GM21447 (cell line): ENCODE results near the gene CSGALNACT2.

Experiments used
- ATAC-seq: cut with Tn5 transposase; IDR thresholded peaks from one replicate; pipeline ENCODE4 v1.9.1; 2021; ENCODE audit not compliant: unreplicated experiment

The CSGALNACT2 gene

GRCh38 chr10:43226851-43227845 is 88.9 kb downstream of the CSGALNACT2 start:
- no peak for ATAC-seq

DNA sequence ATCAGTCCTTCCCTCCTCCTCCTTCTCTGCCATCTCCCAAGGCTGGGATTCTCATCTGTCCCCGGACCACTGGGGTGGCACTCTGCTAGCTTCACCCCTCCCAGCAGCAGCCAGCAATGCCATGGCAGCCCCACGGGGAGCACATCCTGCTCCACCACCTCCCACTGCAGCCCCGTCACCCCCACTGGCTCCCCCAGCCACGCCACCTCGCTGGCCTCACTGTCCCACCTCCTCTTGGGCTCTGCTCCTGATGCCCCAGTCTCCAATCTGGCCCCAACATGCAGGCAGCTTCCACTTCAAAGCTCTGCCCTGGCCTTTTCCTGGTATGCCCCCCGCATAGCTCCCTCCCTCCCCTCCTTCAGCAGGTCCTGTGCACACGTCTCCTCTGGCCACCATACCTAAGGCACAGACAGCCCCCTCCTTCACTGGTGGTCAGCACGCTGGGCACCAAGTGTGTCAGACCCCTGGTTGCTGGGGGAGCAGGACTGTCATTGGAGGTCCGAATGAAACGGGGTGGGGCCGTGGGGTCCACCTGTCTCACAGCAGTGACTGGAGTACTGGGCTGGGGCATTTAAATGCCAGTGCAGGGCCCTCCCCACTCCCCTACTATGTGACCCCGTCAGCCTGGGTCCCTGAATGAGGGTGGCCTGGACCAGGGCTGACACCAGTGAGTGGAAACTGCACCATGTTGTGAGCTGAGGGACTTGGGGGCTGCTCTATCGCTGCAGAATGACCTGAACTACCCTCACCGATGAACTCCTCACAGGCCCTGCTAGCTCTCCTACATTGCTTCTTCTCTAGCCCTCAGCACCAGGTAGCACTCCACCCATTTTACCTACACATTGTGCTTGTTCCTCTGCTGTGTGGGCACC is 89.9 kb downstream of the CSGALNACT2 start:
- no peak for ATAC-seq

DNA sequence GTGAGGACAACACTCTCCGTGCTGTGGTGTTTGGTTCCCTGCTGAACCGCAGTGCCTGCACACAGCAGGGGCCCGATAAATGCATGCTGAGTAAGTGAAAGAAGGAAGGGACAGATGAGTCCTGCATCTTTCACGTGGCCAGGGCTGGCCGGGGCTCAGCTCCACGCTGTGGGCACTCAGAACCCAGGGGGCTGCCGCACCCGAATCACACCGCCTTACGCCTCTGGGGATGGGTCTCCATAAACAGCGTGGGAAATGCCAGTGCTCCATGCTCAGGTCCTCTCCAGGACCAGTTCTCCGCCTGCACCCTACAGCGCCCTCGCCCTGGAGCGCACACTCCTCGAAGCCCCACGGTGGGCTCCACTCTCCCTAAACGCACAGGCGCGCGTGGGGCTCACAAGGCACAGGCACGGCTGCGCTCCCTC is 90.5 kb downstream of the CSGALNACT2 start:
- no peak for ATAC-seq

- ATAC-seq: no peak
These were observed 91.2 kb downstream of the CSGALNACT2 start for GRCh38 chr10:43229208-43230061.

GRCh38 chr10:43230101-43230908 is 92.1 kb downstream of the CSGALNACT2 start:
- ATAC-seq: no peak

- no peak for ATAC-seq
These were observed 92.8 kb downstream of the CSGALNACT2 start for GRCh38 chr10:43230909-43231522.

- no peak for ATAC-seq
These were observed 93.4 kb downstream of the CSGALNACT2 start for GRCh38 chr10:43231523-43232078.

DNA sequence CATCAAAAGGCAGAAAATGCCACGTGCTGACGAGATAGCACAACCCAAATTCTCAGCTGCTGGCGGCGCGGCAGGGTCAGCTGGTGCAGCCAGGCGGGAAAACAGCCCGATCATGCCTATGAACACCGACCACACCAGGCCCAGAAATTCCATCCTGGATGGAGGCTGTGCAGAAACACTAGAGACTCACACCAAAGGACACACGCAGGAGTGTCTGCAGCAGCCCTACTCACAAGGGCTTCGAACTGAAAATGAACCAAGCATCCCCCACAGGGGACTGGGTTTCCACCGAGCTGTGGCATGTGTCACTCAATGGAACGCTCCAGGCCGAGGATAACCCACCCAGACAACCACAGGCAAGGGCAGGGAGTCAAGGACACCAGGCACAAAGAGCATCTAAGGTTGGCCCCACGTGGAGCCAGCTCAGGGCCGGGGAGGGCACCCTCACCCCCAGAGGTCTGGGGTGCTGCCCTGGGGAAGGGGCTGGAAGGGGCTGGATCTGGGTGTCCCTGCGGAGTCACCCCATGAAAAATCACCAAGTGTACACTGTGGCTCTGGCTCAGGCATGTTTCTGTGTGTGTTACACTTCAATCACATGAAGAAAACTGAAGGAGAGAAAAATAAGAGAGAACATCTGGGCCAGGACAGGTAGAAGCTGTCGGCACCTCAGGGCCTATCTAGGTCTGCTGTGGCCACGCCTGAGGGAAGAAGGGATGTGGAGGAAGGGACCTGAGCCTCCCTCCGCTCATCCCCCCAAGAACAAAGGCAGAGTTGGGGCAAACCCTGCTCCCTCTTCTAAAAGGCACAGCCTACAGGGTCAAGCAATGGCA is 95.6 kb downstream of the CSGALNACT2 start:
- ATAC-seq: no peak

DNA sequence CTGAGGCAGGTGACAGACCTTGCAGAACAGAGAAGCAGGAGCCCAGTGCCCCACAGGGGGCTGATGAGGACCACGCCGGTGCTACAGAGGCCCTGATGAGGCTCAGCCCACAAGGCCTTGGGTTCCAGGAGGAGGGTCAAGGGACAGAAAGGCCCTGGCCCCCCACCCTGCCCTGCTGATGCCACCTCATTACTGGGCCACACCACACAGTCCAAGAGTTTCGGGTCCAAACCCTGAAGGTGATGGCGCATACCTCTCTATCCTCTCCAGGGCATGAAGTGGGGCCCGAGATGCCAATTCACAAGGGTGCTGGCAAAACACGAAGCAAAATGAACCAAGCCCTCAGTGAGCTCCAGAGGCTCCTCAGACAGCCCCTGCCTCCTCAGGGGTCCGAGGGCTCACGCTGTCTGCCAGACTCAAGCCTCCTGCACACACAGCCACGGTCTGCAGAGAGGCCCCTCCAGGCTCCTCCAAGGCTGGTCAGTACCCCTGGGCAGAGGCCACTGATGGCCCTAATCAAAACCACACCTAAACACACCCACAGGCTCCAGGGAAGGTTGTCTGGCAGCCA is 96.3 kb downstream of the CSGALNACT2 start:
- ATAC-seq: no peak
